HepG2 (cell line): ENCODE data around the gene PRKACB. TPM values are rescaled to one million over a fixed set of nuclear protein-coding genes. Genes with fewer than 3 reads are reported as not detected.

ENCODE experiments used
- ATAC-seq: fragments of 200-7000 bp; cut with Tn5 transposase; 3 replicates; pipeline ENCODE4 v1.9.1; 2020; ENCODE audit warnings: mild to moderate bottlenecking, moderate library complexity
- Bru-seq: library from RNA; stranded (reverse); fragments of 400-500 nt; gene quantifications from one replicate; lab custom pipeline; 2021; lab: Mats Ljungman, UMichigan
- BruChase-seq, 2 experiments: library from RNA; stranded (reverse); fragments of 400-500 nt; gene quantifications; one replicate each; lab custom pipeline; 2021; lab: Mats Ljungman, UMichigan
- BruUV-seq: library from RNA; stranded (reverse); fragments of 400-500 nt; replicated peaks from 2 replicates; lab custom pipeline; 2021; lab: Mats Ljungman, UMichigan
- CTCF ChIA-PET: fragments of 300-600 bp; formaldehyde crosslinking; extraction: SDS; loops from one replicate; lab custom pipeline; 2021; ENCODE audit warnings: low total read pairs, inconsistent platforms, low intra/inter-chr PET ratio; lab: Yijun Ruan, JAX
- POLR2A ChIA-PET: fragments of 350-600 bp; sonication (Branson Sonifier 250); formaldehyde crosslinking; loops from one replicate; lab custom pipeline; 2020; ENCODE audit warnings: antibody characterized with exemption, inconsistent platforms; lab: Yijun Ruan, JAX
- DNase-seq: peaks from one replicate; pipeline ENCODE4 v3.0.0-alpha.2; 2015; ENCODE audit warnings: low spot score
- FAIRE-seq: peaks from 3 replicates; lab custom pipeline; 2011; peaks lifted over from hg19 to GRCh38; lab: Jason Lieb, UNC
- H2AFZ ChIP-seq: one replicate; pipeline ENCODE4 v1.6.1; 2011; ENCODE audit warnings: low read length, inconsistent platforms
- H3K27ac ChIP-seq: fragments of 300-600 bp; 3 replicates; pipeline ENCODE4 v1.8.0; 2011; ENCODE audit warnings: mixed run types, mild to moderate bottlenecking, mixed read lengths, low read length, inconsistent platforms; ENCODE audit not compliant: insufficient read depth; ENCODE audit errors: extremely low read length
- H3K27me3 ChIP-seq, 2 experiments: fragments of 200-600 bp in 1 of 2; 2 replicates in 1 of 2; 3 replicates in 1 of 2; pipeline versions ENCODE4 v1.6.0 to v1.8.0; 2011; ENCODE audit warnings: low read length in 2 of 2, mild to moderate bottlenecking in 2 of 2, moderate library complexity in 2 of 2, inconsistent platforms in 1 of 2; ENCODE audit not compliant: insufficient read depth in 2 of 2, control insufficient read depth in 1 of 2
- H3K36me3 ChIP-seq, 2 experiments: fragments of 200-600 bp in 1 of 2; replicated peaks in 1 of 2; 2 replicates in 1 of 2; 3 replicates in 1 of 2; pipeline versions ENCODE4 v1.5.1 to v1.8.0; 2011; ENCODE audit warnings: low read length in 2 of 2, inconsistent platforms in 1 of 2; ENCODE audit not compliant: insufficient read depth in 2 of 2, control insufficient read depth in 1 of 2
- H3K4me1 ChIP-seq: 2 replicates; pipeline ENCODE4 v1.5.1; 2012; ENCODE audit warnings: low read length, inconsistent platforms; ENCODE audit not compliant: insufficient read depth
- H3K4me2 ChIP-seq: 2 replicates; pipeline ENCODE4 v1.6.0; 2011; ENCODE audit warnings: low read depth, low read length, inconsistent platforms
- H3K4me3 ChIP-seq, 3 experiments: fragments of 200-600 bp in 1 of 3; sonication (generic), shearing (Covaris generic) in 1 of 3; replicated peaks in 1 of 3; 2 replicates each; pipeline ENCODE4 v1.5.1; 2011 to 2016; ENCODE audit warnings: low read length in 3 of 3, inconsistent platforms in 2 of 3, low read depth in 2 of 3, mild to moderate bottlenecking in 2 of 3, control low read depth in 1 of 3, mixed read lengths in 1 of 3; ENCODE audit not compliant: insufficient read depth in 1 of 3
- H3K79me2 ChIP-seq: one replicate; pipeline ENCODE4 v1.6.1; 2011; ENCODE audit warnings: low read length, inconsistent platforms; ENCODE audit not compliant: insufficient read depth
- H3K9ac ChIP-seq: 2 replicates; pipeline ENCODE4 v1.6.0; 2011; ENCODE audit warnings: mild to moderate bottlenecking, low read depth, low read length, inconsistent platforms; ENCODE audit not compliant: insufficient read depth
- H3K9me3 ChIP-seq: 2 replicates; pipeline ENCODE4 v1.5.1; 2012; ENCODE audit warnings: mild to moderate bottlenecking, low read length
- H4K20me1 ChIP-seq: 2 replicates; pipeline ENCODE4 v1.6.0; 2011; ENCODE audit warnings: inconsistent platforms, mild to moderate bottlenecking, low read length, moderate library complexity; ENCODE audit not compliant: insufficient read depth
- ETV5 ChIP-seq: IDR thresholded peaks from 2 replicates; pipeline ENCODE4 v1.6.1; 2018; ENCODE audit warnings: missing biosample characterization, missing genetic modification reagents, inconsistent platforms, borderline replicate concordance
- FOXP4 ChIP-seq: sonication (generic); formaldehyde crosslinking; IDR thresholded peaks from 2 replicates; pipeline ENCODE4 v1.4.0; 2020; ENCODE audit warnings: missing genetic modification reagents
- WGBS: methylation state at CpG from one replicate; pipeline ENCODE4 v1.1.6; 2017; ENCODE audit warnings: low lambda C conversion rate; 5-methylcytosine and 5-hydroxymethylcytosine counted together
- in situ Hi-C: cut with HindIII; loops from 2 replicates; pipeline ENCODE4 v1.10.0; 2017; ENCODE audit warnings: low pct_unique_long_range_greater_than_20kb; ENCODE audit not compliant: extremely low pct_ligation_motif_present
- intact Hi-C: fragments of 100-400 bp; cut with micrococcal nuclease; formaldehyde crosslinking; loops from one replicate; pipeline ENCODE4 v1.10.0; 2022; ENCODE audit not compliant: unreplicated experiment
- long read RNA-seq, 2 experiments: library from RNA in 1 of 2; library from polyadenylated mRNA in 1 of 2; stranded (forward) in 1 of 2; unstranded in 1 of 2; transcript quantifications; one replicate each; pipeline ENCODE4 v2.0.0, GENCODE V29; 2019 to 2022
- polyA minus RNA-seq, 3 experiments: library from RNA; depleted of rRNA, polyadenylated mRNA; stranded (reverse); fragments of >200 nt; gene quantifications; 2 replicates each; pipeline ENCODE4 v1.2.3, GENCODE V29; 2011; ENCODE audit warnings: low replicate concordance in 1 of 3
- polyA plus RNA-seq, 8 experiments: library from polyadenylated mRNA; depleted of rRNA in 3 of 8; stranded (reverse) in 7 of 8; unstranded in 1 of 8; fragments of >200 nt; fragmentation: Illumina TruSeq in 4 of 8; extraction: Trizol in 4 of 8; gene quantifications; 2 replicates each; pipeline versions ENCODE4 v1.2.1 to v1.2.3, GENCODE V29; 2011 to 2016; ENCODE audit warnings: low read depth in 4 of 8, missing spikeins in 1 of 8, mixed read lengths in 1 of 8; ENCODE audit not compliant: insufficient read depth in 1 of 8
- total RNA-seq, 5 experiments: library from RNA; depleted of rRNA; stranded (reverse); fragments of >200 nt; fragmentation: Illumina TruSeq; extraction: Trizol; gene quantifications; 2 replicates each; pipeline ENCODE4 v1.2.3, GENCODE V29; 2016; ENCODE audit warnings: low read depth in 1 of 5

The PRKACB gene
- 5.8 and 7.7 TPM in 2 replicates for total RNA-seq (2016; rRNA removed; fragmentation: Illumina TruSeq; extraction: Trizol)
- 4.1 and 5.3 TPM in 2 replicates for total RNA-seq (2016; cell fraction: cytosol; rRNA removed; fragmentation: Illumina TruSeq; extraction: Trizol; ENCODE audit: low read depth)
- total RNA-seq (2016; cell fraction: insoluble cytoplasmic fraction; rRNA removed; fragmentation: Illumina TruSeq; extraction: Trizol), result 5.6 and 8.1 TPM in 2 replicates
- 2.9 and 3.1 TPM in 2 replicates for total RNA-seq (2016; cell fraction: membrane; rRNA removed; fragmentation: Illumina TruSeq; extraction: Trizol)
- 4.9 and 5.9 TPM in 2 replicates for total RNA-seq (2016; cell fraction: nucleus; rRNA removed; fragmentation: Illumina TruSeq; extraction: Trizol)
- 2.7 and 3.5 TPM in 2 replicates for polyA plus RNA-seq (2011; rRNA removed)
- 1.3 and 2.6 TPM in 2 replicates for polyA plus RNA-seq (2011; cell fraction: cytosol; rRNA removed)
- 1.1 and 1.3 TPM in 2 replicates for polyA plus RNA-seq (2011; cell fraction: nucleus; rRNA removed)
- 2.3 and 2.9 TPM in 2 replicates for polyA plus RNA-seq (2012)
- polyA plus RNA-seq (2016; cell fraction: cytosol; fragmentation: Illumina TruSeq; extraction: Trizol; ENCODE audit: low read depth), result 0.46 and 0.49 TPM in 2 replicates
- 10.9 and 11.0 TPM in 2 replicates for polyA plus RNA-seq (2016; cell fraction: insoluble cytoplasmic fraction; fragmentation: Illumina TruSeq; extraction: Trizol; ENCODE audit: low read depth)
- 2.1 TPM in 2 replicates for polyA plus RNA-seq (2016; cell fraction: membrane; fragmentation: Illumina TruSeq; extraction: Trizol; ENCODE audit: low read depth)
- polyA plus RNA-seq (2016; cell fraction: nucleus; fragmentation: Illumina TruSeq; extraction: Trizol; ENCODE audit: insufficient read depth, low read depth), result 4.8 and 5.4 TPM in 2 replicates
- polyA minus RNA-seq (2011; rRNA and poly(A)+ RNA removed; ENCODE audit: low replicate concordance), result 5.0 and 14.6 TPM in 2 replicates
- polyA minus RNA-seq (2011; cell fraction: cytosol; rRNA and poly(A)+ RNA removed), result 4.6 and 5.5 TPM in 2 replicates
- polyA minus RNA-seq (2011; cell fraction: nucleus; rRNA and poly(A)+ RNA removed), result 10.2 TPM in 2 replicates
- Bru-seq, nascent RNA, result percentile 52 among the genes with signal in this experiment
- BruChase-seq, experiment 1, labeled RNA remaining after a 6-hour chase, result percentile 51 among the genes with signal in this experiment
- BruChase-seq, experiment 2, labeled RNA remaining after a 2-hour chase, result percentile 55 among the genes with signal in this experiment
- long read RNA-seq, experiment 1, partial matches to known transcripts, result 0 of 2 reads
- long read RNA-seq, experiment 1, other reads (novel, unspliced or antisense), result 2 of 2 reads
- long read RNA-seq, experiment 2, full-length matches to known transcripts, result 1 of 10 reads
- long read RNA-seq, experiment 2, partial matches to known transcripts, result 0 of 10 reads
- long read RNA-seq, experiment 2, other reads (novel, unspliced or antisense), result 9 of 10 reads

DNA sequence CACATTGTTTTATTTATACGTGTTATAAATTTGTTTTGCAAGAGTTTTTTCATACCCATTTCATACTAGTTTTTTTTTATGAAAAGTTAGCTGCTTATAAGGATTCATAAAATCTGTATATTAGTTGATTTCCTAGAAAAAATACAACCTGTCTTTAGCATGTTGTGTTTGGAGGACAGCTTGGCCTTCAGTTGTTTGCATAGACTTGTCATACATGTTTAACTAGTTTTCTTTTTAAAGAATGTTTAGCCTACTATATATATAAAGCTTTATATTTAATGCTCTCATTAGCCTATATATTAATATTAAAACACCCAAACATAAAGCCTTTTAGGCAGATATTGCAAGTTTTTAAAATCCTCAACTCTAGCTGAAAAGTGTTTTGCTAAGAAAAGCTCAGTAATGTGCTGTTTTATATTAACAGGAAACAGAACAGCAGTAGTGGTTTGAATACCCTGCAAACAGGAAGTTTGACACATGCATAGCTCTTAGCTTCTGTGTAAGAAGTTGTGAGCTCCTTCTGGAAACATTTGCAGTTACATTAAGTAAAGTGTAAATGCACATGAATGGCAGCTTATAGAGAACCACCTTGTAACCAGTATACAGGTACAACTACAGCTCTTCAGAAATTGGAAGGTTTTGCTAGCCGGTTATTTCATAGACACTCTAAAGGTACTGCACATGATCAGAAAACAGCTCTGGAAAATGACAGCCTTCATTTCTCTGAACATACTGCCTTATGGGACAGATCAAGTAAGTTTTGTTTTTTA is at the start of gene PRKACB:
Gene PRKACB (plus strand): TSS at position 476 of the 770 bp plus-strand sequence. CDS start 91 bp downstream, at position 567.
- POLR2A ChIA-PET, result no interaction called here
- H3K79me2 ChIP-seq, result no peaks in the 10 kb centered on the region
- H3K4me1 ChIP-seq, result no peaks in the 10 kb centered on the region
- H3K4me3 ChIP-seq, result no peak within 1 kb of the TSS
- DNase-seq, result no peak
- 0 out of 2 replicates have a peak, but pooled peaks cover 2% of the 10 kb centered on the region for H3K9me3 ChIP-seq
- H3K27ac ChIP-seq, result no peak within 1 kb of the TSS
- intact Hi-C loops (no loop called here), in situ Hi-C loops (loop anchor here (25.0 kb wide), 2 partner anchors 468 to 618 kb away; no protein-coding TSS in a partner anchor)
- CTCF ChIA-PET, result no interaction called here
- BruUV-seq, result no TSS peak
- H3K9ac ChIP-seq, result no peak within 1 kb of the TSS
- 92% methylated on average over 2 of the region's 2 CpGs for WGBS
- no peak for ATAC-seq
- no peaks in the 10 kb centered on the region for H3K27me3 ChIP-seq
- H4K20me1 ChIP-seq, result no peaks in the 10 kb centered on the region
- no peak for FAIRE-seq
- no peak for TF ChIP-seq FOXP4 (CRISPR knock-in tag)
- TF ChIP-seq ETV5, result no peak
- no peaks in the 10 kb centered on the region for H3K36me3 ChIP-seq
- no peak within 1 kb of the TSS for H3K4me2 ChIP-seq
- H2AFZ ChIP-seq, result no peak within 1 kb of the TSS
